ENCODE data around the gene DGKH. TPM values are rescaled to one million over a fixed set of nuclear protein-coding genes. Genes with fewer than 3 reads are reported as not detected.

The DGKH gene
- total RNA-seq, 1 experiment from 2014 or later, result 22.8 TPM

- no peaks in the 10 kb centered on the region; the same call in 1 of the 2 replicates for H3K4me1 ChIP-seq (ENCODE audit: control insufficient read depth, insufficient read depth, low read length)
- CTCF ChIA-PET, result no interaction called here
- no peaks in the 10 kb centered on the region for H3K27me3 ChIP-seq (ENCODE audit: control insufficient read depth, insufficient read depth, low read length)
- POLR2A ChIA-PET, result no interaction called here
- no peak overlapping the region for H3K27ac ChIP-seq (ENCODE audit: low read length)
- no TSS peak for BruUV-seq (replicated peaks)
- no peaks in the 10 kb centered on the region for H3K36me3 ChIP-seq (ENCODE audit: control insufficient read depth, insufficient read depth, low read length)
- DNase-seq (ENCODE audit: low read depth, low spot score), result no peak
- TF ChIP-seq SIN3A (IDR thresholded peaks at IDR 0.05; ENCODE audit: borderline replicate concordance, insufficient read depth, low read depth, low read length) (no peak), CTCF (IDR thresholded peaks at IDR 0.05) (no peak), TCF7L2 (IDR thresholded peaks at IDR 0.05; ENCODE audit: low read depth, low read length) (no peak), REST (IDR thresholded peaks at IDR 0.05; ENCODE audit: insufficient read depth in 1 of 2, low read depth in 2 of 2, low read length in 1 of 2) (no peak), POLR2AphosphoS5 (IDR thresholded peaks at IDR 0.05; ENCODE audit: low read depth, low read length) (no peak)
- ATAC-seq, result no peak
- H3K9me3 ChIP-seq (ENCODE audit: control insufficient read depth, insufficient read depth, low read depth, low read length), result no peaks in the 10 kb centered on the region
- in situ Hi-C loops (cut with HindIII; ENCODE audit: low pct_unique_long_range_greater_than_20kb, low sequenced_read_pairs), result no loop called here
- intact Hi-C loops (cut with micrococcal nuclease; ENCODE audit: unreplicated experiment), result no loop called here
- H3K4me3 ChIP-seq (ENCODE audit: low read depth in 2 of 2, low read length in 2 of 2), result no peak overlapping the region
Observed at GRCh38 chr13:42276683-42277082, 228.2 kb downstream of the DGKH start.

DNA sequence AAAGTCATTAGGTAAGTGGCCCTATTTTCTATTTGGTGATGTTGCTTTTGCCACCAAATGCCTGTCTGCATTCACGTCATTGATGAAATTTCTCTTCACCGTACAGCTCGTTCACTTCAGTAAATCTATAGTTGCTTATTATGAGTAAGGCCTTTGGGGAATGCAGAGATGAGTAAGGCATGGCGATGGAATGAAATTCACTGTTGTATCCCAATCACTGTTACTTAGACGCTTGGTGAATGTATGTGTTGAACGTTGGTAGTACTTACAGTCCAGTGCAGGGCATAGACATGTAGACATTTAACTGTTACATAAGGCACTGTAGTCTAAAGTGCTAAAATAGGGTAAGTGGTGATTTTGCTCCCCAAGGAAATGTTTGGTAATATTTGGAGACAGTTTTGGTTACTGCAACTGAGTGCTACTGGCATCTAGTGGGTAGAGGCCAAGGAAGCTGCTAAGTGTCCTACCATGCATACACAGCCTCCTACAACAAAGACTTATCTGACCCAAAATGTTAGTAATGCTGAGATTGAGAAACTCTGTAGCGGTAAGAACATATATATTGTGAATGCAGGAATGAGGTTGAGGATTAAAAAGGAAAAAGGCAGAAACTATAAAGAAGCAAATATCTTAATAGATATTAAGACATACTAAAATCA, 229.3 kb downstream of the DGKH start:
- no peak for DNase-seq (ENCODE audit: low read depth, low spot score)
- no TSS peak for BruUV-seq (replicated peaks)

More for the DNA sequence above, 229.3 kb downstream of the DGKH start:
- in situ Hi-C loops (cut with HindIII; ENCODE audit: low pct_unique_long_range_greater_than_20kb, low sequenced_read_pairs), result no loop called here
- intact Hi-C loops (cut with micrococcal nuclease; ENCODE audit: unreplicated experiment), result no loop called here
- Histone ChIP-seq H3K27me3 (ENCODE audit: control insufficient read depth, insufficient read depth, low read length) (no peaks in the 10 kb centered on the region), H3K27ac (ENCODE audit: low read length) (no peak overlapping the region), H3K4me3 (ENCODE audit: low read depth in 2 of 2, low read length in 2 of 2) (no peak overlapping the region), H3K9me3 (ENCODE audit: control insufficient read depth, insufficient read depth, low read depth, low read length) (no peaks in the 10 kb centered on the region), H3K4me1 (ENCODE audit: control insufficient read depth, insufficient read depth, low read length) (no peaks in the 10 kb centered on the region; the same call in 1 of the 2 replicates), H3K36me3 (ENCODE audit: control insufficient read depth, insufficient read depth, low read length) (no peaks in the 10 kb centered on the region)
- POLR2A ChIA-PET, result interaction anchor here (0.6 kb wide), 1 partner anchor 26 kb away, joined by 4 read pairs; no protein-coding TSS in a partner anchor
- TF ChIP-seq CTCF (IDR thresholded peaks at IDR 0.05) (no peak), SIN3A (IDR thresholded peaks at IDR 0.05; ENCODE audit: borderline replicate concordance, insufficient read depth, low read depth, low read length) (no peak), TCF7L2 (IDR thresholded peaks at IDR 0.05; ENCODE audit: low read depth, low read length) (no peak), POLR2AphosphoS5 (IDR thresholded peaks at IDR 0.05; ENCODE audit: low read depth, low read length) (no peak), REST (IDR thresholded peaks at IDR 0.05; ENCODE audit: insufficient read depth in 1 of 2, low read depth in 2 of 2, low read length in 1 of 2) (no peak)
- ATAC-seq, result no peak
- CTCF ChIA-PET, result no interaction called here
